ENCODE measurements around the gene DTX4.
A peak's percentile ranks its signal among the peaks of the same experiment; 100 is the strongest.

DTX4 gene

DNA sequence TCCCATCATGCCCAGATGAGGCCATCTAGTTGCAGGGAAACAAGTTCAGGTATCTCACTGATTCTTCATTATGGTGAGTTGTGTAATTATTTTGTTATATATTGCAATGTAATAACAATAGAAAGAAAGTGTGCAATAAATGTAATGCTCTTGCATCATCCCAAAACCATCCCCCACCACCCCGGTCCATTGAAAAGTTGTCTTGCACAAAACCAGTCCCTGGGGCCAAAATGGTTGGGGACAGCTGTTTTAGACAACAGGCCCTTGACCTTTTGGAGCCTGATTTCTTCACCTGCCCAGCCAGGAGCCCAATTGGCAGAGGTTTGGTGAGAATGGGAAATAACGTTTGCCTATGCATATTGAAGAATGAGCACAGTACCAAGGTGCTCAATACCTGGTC is 24.8 kb downstream of the DTX4 start:
- H3K4me1 Mint-ChIP-seq = peaks cover 53% of the 10 kb centered on the region
- peaks cover 63% of the 10 kb centered on the region for H3K36me3 Mint-ChIP-seq
- H3K4me3 Mint-ChIP-seq = no peak overlapping the region
- H3K27me3 Mint-ChIP-seq = no peaks in the 10 kb centered on the region
- no peak overlapping the region for H3K27ac Mint-ChIP-seq
- no peaks in the 10 kb centered on the region for H3K9me3 Mint-ChIP-seq
- ATAC-seq = no peak

DNA sequence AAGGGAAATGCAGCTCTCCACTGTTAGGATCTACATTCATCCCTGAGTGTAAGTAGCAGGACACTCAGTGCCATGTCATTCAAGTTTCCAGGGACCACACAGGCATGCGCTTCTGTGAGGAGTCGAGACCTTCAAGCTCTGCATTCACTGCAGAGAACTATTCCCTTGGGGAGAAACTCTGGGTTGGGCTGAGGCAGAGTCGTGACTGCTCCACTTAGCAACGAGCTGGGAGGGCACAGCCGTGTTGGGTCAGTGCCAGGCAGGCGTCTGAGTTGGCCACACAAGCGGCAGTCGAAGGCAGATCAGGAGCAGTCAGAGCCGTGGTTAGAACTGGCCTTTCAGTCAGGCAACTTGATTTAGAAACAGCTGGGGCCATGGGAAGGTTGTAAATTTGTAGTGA is 26.1 kb downstream of the DTX4 start:
- Mint-ChIP-seq H3K27ac (peak overlapping the region; percentile 51), H3K4me3 (no peak overlapping the region), H3K36me3 (peaks cover 57% of the 10 kb centered on the region), H3K9me3 (no peaks in the 10 kb centered on the region), H3K27me3 (no peaks in the 10 kb centered on the region), H3K4me1 (peaks cover 63% of the 10 kb centered on the region)
- no peak for ATAC-seq

DNA sequence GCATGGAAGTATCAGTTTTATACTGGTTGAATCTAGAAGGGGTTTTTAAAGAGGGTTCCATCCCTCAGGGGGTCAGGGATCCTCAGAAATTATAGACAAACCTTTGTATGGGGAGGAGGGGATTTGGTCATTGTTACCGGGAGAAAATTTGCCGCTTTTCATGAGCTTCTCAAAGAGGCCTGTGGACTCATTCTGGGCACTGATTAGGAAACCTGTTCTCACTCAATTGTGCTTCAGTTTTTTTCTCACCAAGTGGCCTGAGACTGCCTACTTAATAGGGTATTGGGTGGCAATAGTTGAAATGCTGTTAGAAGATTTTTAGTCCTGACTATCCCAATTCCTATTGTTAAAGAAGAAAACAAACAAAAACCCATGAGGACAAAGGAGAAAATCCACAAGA is 26.8 kb downstream of the DTX4 start:
- no peaks in the 10 kb centered on the region for H3K9me3 Mint-ChIP-seq
- peaks cover 68% of the 10 kb centered on the region for H3K4me1 Mint-ChIP-seq
- no peaks in the 10 kb centered on the region for H3K27me3 Mint-ChIP-seq
- H3K4me3 Mint-ChIP-seq = no peak overlapping the region
- peaks cover 53% of the 10 kb centered on the region for H3K36me3 Mint-ChIP-seq
- H3K27ac Mint-ChIP-seq = peak overlapping the region; percentile 83
- no peak for ATAC-seq

DNA sequence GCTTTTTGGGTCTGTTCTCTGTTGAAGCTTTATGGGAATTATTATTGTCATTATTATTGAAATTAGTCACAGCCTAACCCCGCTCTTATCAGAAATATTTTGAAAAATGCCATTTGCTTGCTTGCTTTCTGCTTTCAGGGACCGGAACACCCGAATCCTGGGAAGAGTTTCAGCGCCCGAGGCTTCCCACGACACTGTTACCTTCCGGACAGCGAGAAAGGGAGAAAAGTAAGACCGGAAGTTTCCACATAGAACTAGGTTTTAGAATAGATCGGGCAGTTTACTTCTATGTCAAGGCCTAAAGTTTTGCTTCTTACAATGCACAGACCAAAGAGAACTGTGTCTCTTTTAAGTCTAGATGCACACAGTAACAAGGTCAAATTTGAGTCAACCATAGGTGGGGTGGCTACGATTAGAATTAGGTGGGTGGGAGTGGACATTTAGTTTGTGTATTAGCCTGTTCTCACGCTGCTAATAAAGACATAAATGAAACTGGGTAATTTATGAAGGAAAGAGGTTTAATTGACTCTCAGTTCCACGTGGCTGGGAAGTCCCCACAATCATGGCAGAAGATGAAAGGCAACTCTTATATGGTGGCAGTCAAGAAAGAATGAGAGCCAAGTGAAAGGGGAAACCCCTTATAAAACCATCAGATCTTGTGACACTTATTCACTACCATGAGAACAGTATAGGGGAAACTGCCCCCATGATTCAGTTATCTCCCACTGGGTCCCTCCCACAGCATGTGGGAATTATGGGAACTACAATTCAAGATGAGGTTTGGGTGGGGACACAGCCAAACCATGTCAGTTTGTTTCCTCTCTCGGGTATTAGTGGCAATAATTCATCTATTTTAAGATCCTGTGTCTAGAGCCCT is 27.9 kb downstream of the DTX4 start:
- Mint-ChIP-seq H3K4me1 (peaks cover 77% of the 10 kb centered on the region), H3K27ac (peak overlapping the region; percentile 83), H3K27me3 (no peaks in the 10 kb centered on the region), H3K4me3 (no peak overlapping the region), H3K9me3 (no peaks in the 10 kb centered on the region), H3K36me3 (peaks cover 48% of the 10 kb centered on the region)
- peak; percentile 84 for ATAC-seq

DNA sequence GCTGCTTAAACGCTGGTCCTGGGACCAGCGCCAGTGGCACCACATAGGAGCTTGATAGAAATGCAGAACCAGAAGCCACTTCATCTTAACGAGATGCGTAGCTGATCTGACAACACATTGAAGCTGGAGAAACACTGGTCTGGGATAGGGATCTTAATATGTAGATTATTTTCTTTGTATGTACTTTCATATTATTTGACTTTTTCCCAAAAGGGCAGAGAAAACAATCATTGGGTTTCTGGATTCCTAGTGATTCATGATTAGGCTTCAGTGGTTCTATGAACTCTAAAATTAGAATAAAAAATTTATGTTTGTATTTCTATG is 28.5 kb downstream of the DTX4 start:
- Mint-ChIP-seq H3K9me3 (no peaks in the 10 kb centered on the region), H3K27ac (peak overlapping the region; percentile 83), H3K4me1 (peaks cover 80% of the 10 kb centered on the region), H3K36me3 (peaks cover 44% of the 10 kb centered on the region), H3K27me3 (no peaks in the 10 kb centered on the region), H3K4me3 (no peak overlapping the region)
- ATAC-seq = peak; percentile 77

DNA sequence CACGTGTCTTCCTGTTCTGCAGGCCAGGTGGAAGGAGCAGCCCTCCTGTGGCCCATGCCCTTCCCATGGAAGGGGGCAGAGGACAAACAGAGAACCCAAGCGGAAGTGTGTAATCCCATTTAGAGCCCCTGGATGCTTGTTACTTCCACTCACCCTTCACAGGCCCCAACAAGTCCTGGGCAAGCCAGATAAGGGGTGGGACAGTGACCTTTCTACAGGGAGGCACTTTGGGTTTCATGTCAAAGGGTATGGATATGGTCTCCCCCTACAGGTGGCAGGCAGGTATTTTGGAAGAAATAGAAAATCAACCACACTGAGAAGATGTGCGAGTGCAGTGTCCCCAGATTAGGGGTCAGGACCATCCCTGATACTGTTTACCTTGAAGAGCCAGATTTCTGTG is 29.4 kb downstream of the DTX4 start:
- H3K4me3 Mint-ChIP-seq = no peak overlapping the region
- H3K36me3 Mint-ChIP-seq = peaks cover 35% of the 10 kb centered on the region
- peaks cover 79% of the 10 kb centered on the region for H3K4me1 Mint-ChIP-seq
- no peak for ATAC-seq
- peak overlapping the region; percentile 83 for H3K27ac Mint-ChIP-seq
- H3K9me3 Mint-ChIP-seq = no peaks in the 10 kb centered on the region
- H3K27me3 Mint-ChIP-seq = no peaks in the 10 kb centered on the region

DNA sequence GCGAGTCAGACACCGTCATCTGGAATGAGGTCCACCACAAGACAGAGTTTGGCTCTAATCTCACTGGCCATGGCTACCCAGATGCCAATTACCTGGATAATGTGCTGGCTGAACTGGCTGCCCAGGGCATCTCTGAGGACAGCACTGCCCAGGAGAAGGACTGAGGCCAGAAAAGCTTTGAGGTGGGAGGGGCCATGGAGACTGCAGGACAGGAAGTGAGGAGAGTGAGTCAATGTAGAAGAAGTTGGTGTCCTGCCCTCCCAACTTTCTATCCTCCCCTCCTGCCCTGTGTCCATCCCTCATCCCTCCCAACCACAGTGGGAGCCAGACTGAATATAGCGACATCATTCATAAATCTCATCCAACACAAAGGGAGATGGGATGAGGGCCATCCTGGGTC is 32.8 kb downstream of the DTX4 start:
- Mint-ChIP-seq H3K27me3 (no peaks in the 10 kb centered on the region), H3K36me3 (peaks cover 31% of the 10 kb centered on the region), H3K27ac (no peak overlapping the region), H3K4me1 (peaks cover 92% of the 10 kb centered on the region), H3K9me3 (no peaks in the 10 kb centered on the region), H3K4me3 (no peak overlapping the region)
- no peak for ATAC-seq

DNA sequence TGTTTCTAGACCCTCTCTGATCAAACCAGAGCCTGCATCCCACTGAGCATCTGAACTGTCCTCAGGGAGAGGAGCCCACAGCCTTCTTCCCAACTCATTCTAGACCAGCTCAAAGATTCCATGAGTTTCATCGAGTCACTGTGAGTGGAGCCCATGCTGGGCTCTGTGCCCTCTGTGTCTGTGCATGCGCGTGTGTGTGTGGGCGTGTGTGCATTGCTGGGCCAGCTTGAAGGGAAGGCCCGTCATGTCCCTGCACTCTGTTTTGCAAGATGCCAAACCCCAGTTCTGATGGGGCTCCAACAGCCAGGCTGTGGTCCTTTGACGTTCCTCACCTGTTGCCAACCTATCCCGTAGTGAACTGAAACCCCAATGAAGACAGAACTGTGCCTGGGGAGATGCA is 33.7 kb downstream of the DTX4 start:
- Mint-ChIP-seq H3K27ac (no peak overlapping the region), H3K4me1 (peaks cover 91% of the 10 kb centered on the region), H3K9me3 (no peaks in the 10 kb centered on the region), H3K27me3 (no peaks in the 10 kb centered on the region), H3K36me3 (peaks cover 30% of the 10 kb centered on the region), H3K4me3 (no peak overlapping the region)
- ATAC-seq = no peak

DNA sequence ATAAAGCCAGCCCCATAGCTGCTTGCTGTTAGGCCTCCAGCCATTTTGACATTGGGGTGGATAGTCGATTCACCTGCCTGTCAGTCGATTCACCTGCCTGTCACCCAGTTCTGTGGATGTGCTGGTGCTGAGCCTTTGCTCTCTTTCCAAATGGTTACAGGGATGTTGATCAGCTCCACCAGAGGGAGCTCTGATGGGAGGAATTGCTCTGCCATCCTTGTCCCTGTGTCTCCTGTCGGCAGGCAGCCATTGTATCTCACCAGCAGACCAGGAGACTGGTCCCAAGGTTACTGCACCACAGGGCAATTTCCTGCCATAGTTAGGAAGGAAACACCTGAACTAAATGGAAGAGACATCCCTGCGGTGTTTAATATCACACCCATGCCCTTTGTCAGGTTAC is 34.7 kb downstream of the DTX4 start:
- Mint-ChIP-seq H3K4me3 (peak overlapping the region; percentile 61), H3K36me3 (peaks cover 20% of the 10 kb centered on the region), H3K27ac (peak overlapping the region; percentile 92), H3K4me1 (peaks cover 90% of the 10 kb centered on the region), H3K27me3 (no peaks in the 10 kb centered on the region), H3K9me3 (no peaks in the 10 kb centered on the region)
- no peak for ATAC-seq

DNA sequence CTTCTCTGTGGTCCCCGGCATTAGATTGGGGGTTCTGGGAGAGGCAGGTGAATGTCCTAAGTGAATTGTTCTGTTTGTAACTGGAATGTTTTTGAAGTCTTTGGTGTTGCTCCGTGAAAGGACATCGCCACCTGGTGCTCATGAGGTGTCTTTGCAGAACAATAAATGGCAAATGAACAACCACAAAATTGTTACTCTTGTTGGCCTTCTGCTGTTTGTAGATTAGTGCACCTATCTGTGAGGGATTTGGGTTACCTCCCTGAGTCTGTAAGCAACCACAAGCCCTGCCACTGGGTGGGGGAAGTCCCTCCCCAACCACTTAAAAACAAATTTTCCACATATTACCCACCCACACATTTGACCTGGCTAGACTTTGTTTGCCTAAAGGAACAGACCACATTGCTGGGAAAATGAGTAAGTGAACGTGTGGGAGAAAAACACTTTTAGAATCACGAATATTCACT is 36.1 kb downstream of the DTX4 start:
- peak; percentile 85 for ATAC-seq
- no peaks in the 10 kb centered on the region for H3K9me3 Mint-ChIP-seq
- peak overlapping the region; percentile 92 for H3K27ac Mint-ChIP-seq
- H3K4me3 Mint-ChIP-seq = peak overlapping the region; percentile 93
- H3K4me1 Mint-ChIP-seq = peaks cover 93% of the 10 kb centered on the region
- no peaks in the 10 kb centered on the region for H3K27me3 Mint-ChIP-seq
- peaks cover 16% of the 10 kb centered on the region for H3K36me3 Mint-ChIP-seq

DNA sequence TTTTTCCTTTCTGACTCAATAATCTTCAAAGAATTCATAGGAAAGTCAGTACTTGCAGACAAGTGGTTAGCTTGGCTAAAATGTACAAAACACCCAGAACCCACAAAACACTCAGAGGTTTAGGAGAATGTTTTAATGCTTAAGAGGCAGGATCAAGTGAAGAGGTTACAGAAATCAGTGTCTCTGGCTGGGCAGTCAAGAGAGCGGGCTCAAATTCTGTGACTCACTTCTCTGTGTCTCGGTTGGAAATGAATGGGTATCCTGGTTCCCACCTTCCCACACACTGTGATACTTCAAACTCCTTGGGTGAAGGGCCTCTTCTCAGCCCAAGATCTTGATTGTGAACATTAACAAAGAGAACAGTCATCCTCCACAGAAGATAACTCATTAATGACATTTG is 37.0 kb downstream of the DTX4 start:
- H3K36me3 Mint-ChIP-seq = peaks cover 16% of the 10 kb centered on the region

DNA sequence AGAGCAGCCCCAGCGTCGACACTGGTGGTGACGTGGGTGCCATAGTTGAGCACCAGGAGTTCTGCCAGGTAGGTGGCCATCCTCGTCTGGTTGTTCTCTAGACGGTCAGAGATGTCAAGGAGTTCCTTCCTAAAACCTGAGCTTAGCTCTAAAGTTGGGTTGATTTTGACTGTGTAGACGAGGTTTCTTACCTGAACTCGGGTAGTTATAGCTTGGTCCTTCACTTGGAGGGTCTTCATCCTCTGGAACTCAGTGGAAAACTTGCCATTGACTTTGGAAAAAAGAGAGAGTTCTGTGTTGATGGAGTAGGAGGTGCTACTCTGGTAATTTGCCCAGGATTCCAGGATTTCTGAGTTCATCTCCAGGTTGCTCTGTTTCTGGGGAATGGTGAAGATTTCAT is 40.3 kb downstream of the DTX4 start:
- Mint-ChIP-seq H3K27me3 (no peaks in the 10 kb centered on the region), H3K9me3 (no peaks in the 10 kb centered on the region), H3K27ac (peak overlapping the region; percentile 92), H3K4me1 (peaks cover 93% of the 10 kb centered on the region), H3K36me3 (peaks cover 5% of the 10 kb centered on the region), H3K4me3 (peak overlapping the region; percentile 93)
- no peak for ATAC-seq

More for the DNA sequence above, 37.0 kb downstream of the DTX4 start:
- no peaks in the 10 kb centered on the region for H3K27me3 Mint-ChIP-seq
- no peaks in the 10 kb centered on the region for H3K9me3 Mint-ChIP-seq
- peaks cover 93% of the 10 kb centered on the region for H3K4me1 Mint-ChIP-seq
- H3K4me3 Mint-ChIP-seq = peak overlapping the region; percentile 93
- H3K27ac Mint-ChIP-seq = peak overlapping the region; percentile 92
- no peak for ATAC-seq

DNA sequence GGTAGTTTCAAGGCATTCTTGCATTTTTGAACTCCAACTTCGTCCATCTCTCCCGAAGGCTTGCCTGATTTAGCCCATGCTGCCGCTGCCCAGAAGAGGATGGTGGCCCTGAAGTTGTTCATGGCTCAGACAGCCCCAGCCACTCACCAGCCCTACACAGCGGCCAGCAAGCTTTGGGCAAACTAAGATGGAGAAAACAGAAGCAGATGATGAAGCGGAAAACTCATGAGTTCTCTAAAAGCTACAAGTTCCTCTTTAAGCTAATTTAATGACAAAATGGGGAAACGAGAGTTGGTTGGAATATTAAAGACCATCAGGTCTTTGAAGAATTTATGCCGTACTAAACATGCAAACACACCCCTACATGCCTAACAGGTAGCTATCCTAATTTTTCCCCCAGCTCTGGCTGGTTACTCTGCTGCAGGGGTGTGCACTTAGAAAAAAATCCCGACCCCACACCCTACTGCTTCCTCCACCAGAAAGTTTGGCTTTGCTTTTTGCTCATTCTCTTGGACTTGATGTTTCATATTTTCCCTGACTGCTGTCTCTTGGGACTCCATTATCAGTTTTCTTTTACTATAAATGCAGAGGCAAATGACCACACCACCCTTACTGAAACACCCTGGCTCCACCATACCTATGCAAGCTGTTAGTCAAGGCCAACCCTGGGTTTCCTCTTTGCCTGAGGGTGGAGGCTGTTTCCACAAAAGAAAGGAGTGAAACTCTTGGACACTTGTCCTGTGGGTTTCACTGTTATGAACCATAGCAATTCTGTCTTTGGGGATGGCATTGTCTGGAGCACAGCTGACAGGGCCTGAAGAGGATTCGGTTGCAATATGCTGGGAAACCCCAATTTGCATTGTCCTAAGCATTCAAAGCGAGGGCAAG is 41.1 kb downstream of the DTX4 start, which contains the start of gene MPEG1:
TSS of gene MPEG1 (minus strand) at position 184 of the 888 bp plus-strand sequence. CDS start at position 122, 62 bp downstream.
- peaks cover 93% of the 10 kb centered on the region for H3K4me1 Mint-ChIP-seq
- peak within 1 kb of the TSS; percentile 92 for H3K27ac Mint-ChIP-seq
- no peaks in the 10 kb centered on the region for H3K27me3 Mint-ChIP-seq
- peaks cover 5% of the 10 kb centered on the region for H3K36me3 Mint-ChIP-seq
- peaks cover 3% of the 10 kb centered on the region for H3K9me3 Mint-ChIP-seq
- ATAC-seq = peak; percentile 63
- peak within 1 kb of the TSS; percentile 93 for H3K4me3 Mint-ChIP-seq

DNA sequence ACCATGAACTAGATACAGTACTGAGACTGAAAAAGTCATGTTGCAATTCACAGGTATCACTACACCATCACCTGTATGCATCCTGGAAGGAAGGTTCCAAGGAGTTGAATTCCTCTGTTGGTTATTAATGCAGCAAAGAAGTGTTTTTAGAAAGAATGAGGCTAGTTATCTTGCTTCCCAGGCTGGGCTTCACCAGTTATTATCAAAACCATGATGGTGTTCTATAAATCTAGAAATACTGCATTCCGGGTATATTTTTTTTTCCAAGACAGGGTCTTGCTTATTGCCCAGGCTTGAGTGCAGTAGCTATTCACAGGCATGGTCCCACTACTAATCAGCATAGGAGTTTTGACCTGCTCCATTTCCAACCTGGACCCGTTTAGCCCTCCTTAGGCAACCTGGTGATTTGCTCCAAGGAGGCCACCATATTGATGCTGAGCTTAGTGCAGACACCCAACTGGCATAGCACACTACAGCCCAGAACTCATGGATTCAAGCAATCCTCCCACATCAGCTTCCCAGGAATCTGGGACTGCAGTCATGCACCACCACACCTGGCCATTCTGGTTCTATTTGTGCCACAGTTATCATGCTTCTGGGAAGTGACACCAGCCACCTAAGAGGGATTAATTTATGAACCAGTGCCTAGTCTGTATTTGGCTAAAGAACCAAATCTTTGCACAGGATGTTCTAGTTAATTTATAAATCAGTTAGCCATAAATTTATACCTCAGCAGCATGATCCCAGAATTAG is 42.4 kb downstream of the DTX4 start:
- no peak overlapping the region for H3K4me3 Mint-ChIP-seq
- H3K27ac Mint-ChIP-seq = no peak overlapping the region
- H3K4me1 Mint-ChIP-seq = peaks cover 93% of the 10 kb centered on the region
- no peak for ATAC-seq
- H3K27me3 Mint-ChIP-seq = no peaks in the 10 kb centered on the region
- H3K36me3 Mint-ChIP-seq = peaks cover 5% of the 10 kb centered on the region
- H3K9me3 Mint-ChIP-seq = peaks cover 3% of the 10 kb centered on the region

Measured in stimulated activated memory B cell treated with anti-CD40 and anti-IgM and Interleukin-4, amounts not matched to agents 10 μg/mL and 1 μg/mL and 100 μg/mL, for 72 hours (primary cell).